PC-9 (cell line): Measurements from ENCODE around the gene MACROD2. TPM values are rescaled to one million over a fixed set of nuclear protein-coding genes. Genes with fewer than 3 reads are reported as not detected.

Source experiments
- BruUV-seq: library from RNA; stranded (reverse); fragments of 400-500 nt; replicated peaks from 2 replicates; lab custom pipeline; 2021; lab: Mats Ljungman, UMichigan
- CTCF ChIA-PET: fragments of 300-600 bp; sonication (Branson Sonifier 250); formaldehyde crosslinking; loops from one replicate; lab custom pipeline; 2022; ENCODE audit warnings: antibody characterized with exemption; lab: Charles Lee
- POLR2A ChIA-PET: fragments of 300-600 bp; sonication (Branson Sonifier 250); formaldehyde crosslinking; loops from one replicate; lab custom pipeline; 2022; ENCODE audit warnings: antibody characterized with exemption; ENCODE audit not compliant: unreplicated experiment; lab: Charles Lee
- DNase-seq, 2 experiments: peaks; one replicate each; pipeline versions ENCODE4 v3.0.0 to v3.0.0-alpha.2; 2015 to 2022; ENCODE audit warnings: mixed read lengths in 1 of 2
- H2AFZ ChIP-seq: fragments of 200-600 bp; sonication (generic); 2 replicates; pipeline ENCODE4 v1.8.1; 2017; ENCODE audit warnings: antibody characterized with exemption
- H3F3A ChIP-seq: fragments of 200-600 bp; sonication (generic); 2 replicates; pipeline ENCODE4 v1.8.1; 2017; ENCODE audit warnings: antibody characterized with exemption, mild to moderate bottlenecking, low read depth; ENCODE audit not compliant: insufficient read depth
- H3K27ac ChIP-seq: fragments of 200-600 bp; sonication (generic); 2 replicates; pipeline ENCODE4 v1.6.1; 2016; ENCODE audit warnings: mixed run types
- H3K27me3 ChIP-seq: fragments of 200-600 bp; sonication (generic); 2 replicates; pipeline ENCODE4 v1.6.1; 2016; ENCODE audit warnings: low read depth, mixed run types; ENCODE audit not compliant: insufficient read depth
- H3K36me3 ChIP-seq: fragments of 200-600 bp; sonication (generic); 2 replicates; pipeline ENCODE4 v1.6.1; 2016; ENCODE audit warnings: low read depth, mixed run types
- H3K4me1 ChIP-seq: fragments of 200-600 bp; sonication (generic); replicated peaks from 2 replicates; pipeline ENCODE4 v1.6.1; 2016; ENCODE audit warnings: mixed run types; ENCODE audit not compliant: insufficient read depth
- H3K4me2 ChIP-seq: fragments of 200-600 bp; sonication (generic); 2 replicates; pipeline ENCODE4 v1.6.1; 2017; ENCODE audit warnings: mixed run types
- H3K4me3 ChIP-seq: fragments of 200-600 bp; sonication (generic); 2 replicates; pipeline ENCODE4 v1.6.1; 2016; ENCODE audit warnings: mixed run types
- H3K79me2 ChIP-seq: fragments of 200-600 bp; sonication (generic); 2 replicates; pipeline ENCODE4 v1.6.1; 2017; ENCODE audit warnings: low read depth, mixed run types
- H3K9me2 ChIP-seq: fragments of 200-600 bp; sonication (generic); 2 replicates; pipeline ENCODE4 v1.8.1; 2017; ENCODE audit warnings: mild to moderate bottlenecking; ENCODE audit not compliant: insufficient read depth
- H3K9me3 ChIP-seq: fragments of 200-600 bp; sonication (generic); 2 replicates; pipeline ENCODE4 v1.8.1; 2016; ENCODE audit warnings: low read depth; ENCODE audit not compliant: insufficient read depth
- H4K20me1 ChIP-seq: fragments of 200-600 bp; sonication (generic); 2 replicates; pipeline ENCODE4 v1.8.1; 2017; ENCODE audit not compliant: insufficient read depth
- EZH2 ChIP-seq: fragments of 200-600 bp; sonication (generic); IDR thresholded peaks from 2 replicates; pipeline ENCODE4 v1.8.0; 2017; ENCODE audit warnings: antibody characterized with exemption, low read depth
- intact Hi-C: fragments of 100-400 bp; cut with micrococcal nuclease; formaldehyde crosslinking; loops from one replicate; pipeline ENCODE4 v1.10.0; 2022; ENCODE audit not compliant: unreplicated experiment
- total RNA-seq: library from RNA; stranded (reverse); gene quantifications from 2 replicates; pipeline ENCODE4 v1.2.3, GENCODE V29; 2021
- TF ChIP-seq, protein P1 (sequence below): fragments of 200-600 bp; sonication (generic); conservative IDR thresholded peaks from 2 replicates; pipeline ENCODE4 v1.6.1; 2017; ENCODE audit warnings: mixed run types, antibody characterized with exemption, mild to moderate bottlenecking, moderate library complexity

MACROD2 gene
- total RNA-seq, 1 experiment from 2014 or later, result 11.4 TPM

DNA sequence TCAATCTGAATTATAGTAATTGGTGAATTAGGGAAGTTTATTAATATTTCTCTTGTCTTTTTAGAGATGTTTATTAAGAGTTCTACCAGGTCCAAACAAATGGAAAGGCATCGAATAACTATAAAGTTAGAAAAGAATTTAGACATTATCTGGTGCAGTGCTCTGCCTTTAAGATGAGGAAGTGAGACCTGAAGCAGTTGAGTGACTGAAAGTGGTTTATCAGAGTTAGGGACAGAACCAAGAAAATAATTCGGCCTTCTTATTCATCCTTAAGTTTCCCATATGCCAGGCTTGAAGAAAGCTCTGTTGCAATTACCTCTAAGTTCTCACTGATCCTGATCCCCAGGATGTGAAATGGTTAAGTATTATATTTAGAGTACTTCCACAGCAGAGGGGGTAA is 436.3 kb downstream of the MACROD2 start:
- intact Hi-C loops, result no loop called here
- H3K4me2 ChIP-seq, result no peak overlapping the region
- H2AFZ ChIP-seq, result no peak overlapping the region
- H3K4me3 ChIP-seq, result no peak overlapping the region
- H4K20me1 ChIP-seq, result no peaks in the 10 kb centered on the region
- no peaks in the 10 kb centered on the region for H3K9me2 ChIP-seq
- H3F3A ChIP-seq, result peaks cover 4% of the 10 kb centered on the region; the same call in 1 of the 2 replicates
- H3K36me3 ChIP-seq, result no peaks in the 10 kb centered on the region
- no TSS peak for BruUV-seq
- POLR2A ChIA-PET, result no interaction called here
- CTCF ChIA-PET, result no interaction called here
- no peak overlapping the region for H3K27ac ChIP-seq
- no peaks in the 10 kb centered on the region for H3K9me3 ChIP-seq
- no peaks in the 10 kb centered on the region for H3K27me3 ChIP-seq
- TF ChIP-seq, protein P1, sequence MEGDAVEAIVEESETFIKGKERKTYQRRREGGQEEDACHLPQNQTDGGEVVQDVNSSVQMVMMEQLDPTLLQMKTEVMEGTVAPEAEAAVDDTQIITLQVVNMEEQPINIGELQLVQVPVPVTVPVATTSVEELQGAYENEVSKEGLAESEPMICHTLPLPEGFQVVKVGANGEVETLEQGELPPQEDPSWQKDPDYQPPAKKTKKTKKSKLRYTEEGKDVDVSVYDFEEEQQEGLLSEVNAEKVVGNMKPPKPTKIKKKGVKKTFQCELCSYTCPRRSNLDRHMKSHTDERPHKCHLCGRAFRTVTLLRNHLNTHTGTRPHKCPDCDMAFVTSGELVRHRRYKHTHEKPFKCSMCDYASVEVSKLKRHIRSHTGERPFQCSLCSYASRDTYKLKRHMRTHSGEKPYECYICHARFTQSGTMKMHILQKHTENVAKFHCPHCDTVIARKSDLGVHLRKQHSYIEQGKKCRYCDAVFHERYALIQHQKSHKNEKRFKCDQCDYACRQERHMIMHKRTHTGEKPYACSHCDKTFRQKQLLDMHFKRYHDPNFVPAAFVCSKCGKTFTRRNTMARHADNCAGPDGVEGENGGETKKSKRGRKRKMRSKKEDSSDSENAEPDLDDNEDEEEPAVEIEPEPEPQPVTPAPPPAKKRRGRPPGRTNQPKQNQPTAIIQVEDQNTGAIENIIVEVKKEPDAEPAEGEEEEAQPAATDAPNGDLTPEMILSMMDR, result no peak
- no peak for TF ChIP-seq EZH2
- no peak for DNase-seq
- 0 out of 2 replicates have a peak, but pooled peaks cover 8% of the 10 kb centered on the region for H3K4me1 ChIP-seq
- no peaks in the 10 kb centered on the region for H3K79me2 ChIP-seq

DNA sequence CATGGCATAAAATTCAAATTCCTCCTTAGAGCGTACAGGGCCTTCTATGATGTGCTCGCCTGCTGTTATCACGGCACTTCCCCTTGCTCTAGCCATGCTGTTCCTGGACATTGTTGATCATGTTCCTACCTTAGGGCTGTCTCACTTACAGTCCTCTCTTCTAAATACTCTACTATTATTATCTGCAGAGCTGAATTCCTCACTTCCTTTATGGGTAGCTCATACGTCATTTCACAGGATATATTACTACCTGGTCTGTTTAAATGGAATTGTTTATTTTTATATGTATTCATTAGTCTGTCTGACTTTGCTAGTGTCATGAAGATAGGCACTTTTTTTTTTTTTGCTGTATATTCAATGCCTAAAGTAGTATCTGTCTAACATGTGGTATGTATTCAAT is 436.8 kb downstream of the MACROD2 start:
- no peak overlapping the region for H3K4me3 ChIP-seq
- H3K27me3 ChIP-seq, result no peaks in the 10 kb centered on the region
- H3K4me2 ChIP-seq, result no peak overlapping the region
- no peak overlapping the region for H2AFZ ChIP-seq
- no peaks in the 10 kb centered on the region for H4K20me1 ChIP-seq
- H3K27ac ChIP-seq, result no peak overlapping the region
- H3K4me1 ChIP-seq, result 0 out of 2 replicates have a peak, but pooled peaks cover 8% of the 10 kb centered on the region
- H3K36me3 ChIP-seq, result no peaks in the 10 kb centered on the region
- no TSS peak for BruUV-seq
- H3F3A ChIP-seq, result peaks cover 4% of the 10 kb centered on the region; the same call in 1 of the 2 replicates
- no peaks in the 10 kb centered on the region for H3K9me2 ChIP-seq
- ChIA-PET POLR2A (no interaction called here), CTCF (no interaction called here)
- no peak for DNase-seq
- TF ChIP-seq, protein P1, result no peak
- no peak for TF ChIP-seq EZH2
- H3K9me3 ChIP-seq, result no peaks in the 10 kb centered on the region
- no peaks in the 10 kb centered on the region for H3K79me2 ChIP-seq
- intact Hi-C loops, result no loop called here

DNA sequence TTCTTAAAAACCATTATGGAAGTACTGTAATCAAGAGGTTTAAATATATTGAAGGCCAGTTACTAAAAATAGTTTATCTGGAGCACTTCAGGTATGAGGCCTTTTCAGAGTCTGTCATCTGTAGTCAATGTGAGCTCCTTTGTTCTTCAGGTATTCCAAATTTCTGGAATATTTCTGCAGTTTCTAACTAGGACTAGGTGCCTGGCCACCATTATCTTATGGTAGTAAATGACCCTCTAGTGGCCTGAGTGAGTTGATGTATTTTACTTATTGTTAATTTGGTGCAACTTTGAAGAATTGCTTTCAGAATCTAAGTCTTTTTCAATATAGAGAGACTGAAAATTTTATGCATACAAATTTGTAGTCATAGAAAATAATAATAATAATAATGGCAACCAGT is 437.3 kb downstream of the MACROD2 start:
- Histone ChIP-seq H3K4me3 (no peak overlapping the region), H2AFZ (no peak overlapping the region), H3K27me3 (no peaks in the 10 kb centered on the region), H3K36me3 (no peaks in the 10 kb centered on the region), H3K9me2 (no peaks in the 10 kb centered on the region), H3K4me2 (no peak overlapping the region), H3K4me1 (0 out of 2 replicates have a peak, but pooled peaks cover 8% of the 10 kb centered on the region), H3K79me2 (no peaks in the 10 kb centered on the region), H4K20me1 (no peaks in the 10 kb centered on the region), H3K9me3 (no peaks in the 10 kb centered on the region), H3K27ac (no peak overlapping the region), H3F3A (peaks cover 4% of the 10 kb centered on the region; the same call in 1 of the 2 replicates)
- ChIA-PET POLR2A (no interaction called here), CTCF (no interaction called here)
- DNase-seq, result no peak
- TF ChIP-seq, protein P1, result no peak
- TF ChIP-seq EZH2, result no peak
- intact Hi-C loops, result no loop called here
- BruUV-seq, result no TSS peak
